HG02870 (cell line): ENCODE results near the gene IQCB1.
"Not testable (repeated sequence)": the region's sequence is repeated elsewhere in the genome, so short reads cannot be mapped to it uniquely, and the experiment has no call there.

Experiments used
- ATAC-seq: cut with Tn5 transposase; IDR thresholded peaks from one replicate; pipeline ENCODE4 v1.9.1; 2021; ENCODE audit warnings: mild to moderate bottlenecking, moderate library complexity; ENCODE audit not compliant: unreplicated experiment

Gene IQCB1

GRCh38 chr3:121749276-121750086 is 85.4 kb downstream of the IQCB1 start, which contains the start of gene GOLGB1:
Gene GOLGB1 (minus strand): TSS chr3:121749741. CDS start chr3:121730971, 18,770 bp downstream.
- peak; percentile 93 for ATAC-seq

DNA sequence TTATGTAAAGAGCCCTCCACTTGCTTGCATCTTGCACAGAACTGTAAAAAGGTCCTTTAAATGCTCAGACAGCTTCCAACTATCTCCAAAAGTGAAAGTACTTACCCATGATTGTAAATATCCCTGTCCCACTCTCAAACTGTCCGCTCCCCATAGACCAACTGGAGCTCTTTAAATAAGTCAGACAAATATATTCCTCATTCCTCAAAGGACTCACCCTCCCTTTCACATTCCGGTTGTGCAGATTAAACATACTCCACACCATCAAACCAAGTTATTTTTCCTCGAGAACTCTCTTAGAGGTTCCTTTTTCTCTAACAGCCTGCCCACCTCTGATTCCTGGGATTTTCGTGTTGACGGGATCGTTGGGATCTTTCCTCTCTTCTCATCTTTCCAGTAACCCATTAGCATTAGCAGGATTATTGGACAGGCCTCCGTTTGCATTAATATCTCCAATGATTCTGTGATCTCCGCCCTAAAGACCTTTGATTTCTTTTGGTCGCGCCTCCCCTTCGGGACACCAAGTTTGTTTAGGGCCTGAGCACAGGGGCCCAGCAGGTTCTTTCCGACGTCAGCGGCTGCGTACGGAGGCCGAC is 86.1 kb downstream of the IQCB1 start:
- ATAC-seq: peak; percentile 17

GRCh38 chr3:121747976-121748375 is 86.9 kb downstream of the IQCB1 start:
- no peak for ATAC-seq

- ATAC-seq: not testable (repeated sequence)
These were observed 91.8 kb downstream of the IQCB1 start for GRCh38 chr3:121743106-121743505.

DNA sequence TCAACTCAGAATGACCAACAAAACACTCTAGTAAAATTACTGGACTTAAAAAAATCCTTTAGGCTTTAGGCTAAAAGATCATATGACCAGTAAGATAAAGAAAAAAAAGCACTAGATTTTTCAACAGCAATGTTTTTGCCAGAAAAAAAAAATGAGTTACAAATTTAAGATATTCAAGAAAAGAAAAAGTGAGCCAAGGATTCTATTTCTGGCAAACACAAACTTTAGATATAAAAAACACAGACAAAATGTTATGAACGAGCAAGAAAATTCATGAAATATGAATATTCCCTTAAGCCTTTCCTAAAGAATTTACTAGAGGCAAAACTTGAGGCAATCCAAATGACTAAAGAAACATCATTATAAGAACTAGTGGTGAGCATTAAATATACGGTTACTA is 94.0 kb downstream of the IQCB1 start:
- no peak for ATAC-seq

GRCh38 chr3:121739902-121740301 is 95.0 kb downstream of the IQCB1 start:
- ATAC-seq: no peak

GRCh38 chr3:121737644-121738043 is 97.2 kb downstream of the IQCB1 start:
- no peak for ATAC-seq

- ATAC-seq: no peak
These were observed 98.7 kb downstream of the IQCB1 start for GRCh38 chr3:121736112-121736511.

DNA sequence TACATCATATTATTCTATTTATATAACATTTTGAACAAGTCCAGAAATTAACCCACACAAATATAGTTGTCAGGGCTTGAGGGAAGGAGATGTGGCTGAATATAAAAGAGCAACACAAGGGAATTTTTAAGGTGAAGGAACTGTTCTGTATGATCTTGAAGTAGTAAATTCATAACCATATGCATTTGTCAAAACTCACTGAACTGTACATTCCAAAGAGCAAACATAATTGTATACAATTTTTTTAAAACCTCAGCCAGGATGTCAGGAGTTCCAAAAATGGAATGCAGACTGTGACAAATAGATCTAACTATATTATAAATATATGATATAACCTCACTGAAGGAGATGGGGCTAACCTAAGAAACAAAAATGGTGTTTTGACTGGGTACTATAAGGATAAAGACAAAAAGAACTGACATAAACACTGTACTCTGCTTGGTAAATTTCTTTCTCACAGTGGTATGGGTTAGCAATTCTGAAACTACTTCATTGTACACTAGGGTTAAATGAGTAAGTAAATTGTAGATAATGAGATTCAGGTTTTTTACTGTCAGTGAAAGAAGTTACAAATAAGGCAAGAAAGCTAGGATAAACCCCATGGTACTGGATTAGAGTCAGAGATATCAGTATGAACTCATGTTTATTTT is 99.7 kb downstream of the IQCB1 start:
- peak; percentile 98 for ATAC-seq

- ATAC-seq: no peak
These were observed 103.7 kb downstream of the IQCB1 start for GRCh38 chr3:121730940-121731687.

GRCh38 chr3:121724130-121724529 is 110.7 kb downstream of the IQCB1 start:
- peak; percentile 98 for ATAC-seq

GRCh38 chr3:121723485-121723884 is 111.4 kb downstream of the IQCB1 start:
- no peak for ATAC-seq

DNA sequence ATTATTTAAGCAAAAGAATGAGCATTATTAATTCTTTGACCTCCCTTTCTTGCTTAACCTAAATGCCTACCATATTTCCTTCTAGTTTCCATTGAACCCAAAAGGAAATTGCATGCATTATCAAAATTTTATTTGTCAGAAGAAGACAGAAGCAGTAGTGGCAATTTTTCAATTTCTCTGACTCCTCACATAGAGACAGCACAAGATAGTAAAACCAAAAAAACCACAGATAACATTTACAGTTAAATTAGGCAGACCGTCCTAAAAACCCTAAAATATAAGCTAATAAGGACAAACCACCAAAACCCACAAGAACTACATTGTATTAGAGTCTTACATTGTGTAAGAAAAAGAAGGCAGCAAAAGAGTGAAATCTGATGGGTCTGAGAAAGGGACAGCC is 112.4 kb downstream of the IQCB1 start:
- ATAC-seq: no peak

DNA sequence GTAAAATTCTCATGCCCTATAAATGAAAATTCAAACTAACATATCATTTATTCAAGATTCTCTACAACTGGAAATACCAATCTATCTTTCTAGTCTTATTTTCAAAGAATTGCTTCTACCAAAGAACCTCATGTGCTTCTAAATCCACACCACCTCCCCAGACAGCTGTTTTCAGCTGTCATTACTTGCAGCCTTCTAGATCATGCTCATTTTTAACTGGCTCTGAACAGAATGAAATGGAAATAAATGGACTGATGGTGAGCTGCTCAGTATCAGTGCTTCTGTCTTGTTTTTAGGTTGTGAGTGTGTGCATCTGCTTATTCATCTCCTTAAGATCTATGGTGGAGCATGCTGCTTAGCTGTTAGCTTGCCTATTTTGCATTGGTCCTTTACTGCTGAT is 114.7 kb downstream of the IQCB1 start:
- no peak for ATAC-seq
